Calu3 (cell line): ENCODE results near the gene RLBP1. TPM values are rescaled to one million over a fixed set of nuclear protein-coding genes. Genes with fewer than 3 reads are reported as not detected.

Experiments used
- BruUV-seq: library from RNA; stranded (reverse); fragments of 400-500 nt; replicated peaks from 2 replicates; lab custom pipeline; 2021; lab: Mats Ljungman, UMichigan
- CTCF ChIA-PET: fragments of 300-600 bp; sonication (Branson Sonifier 250); formaldehyde crosslinking; loops from one replicate; lab custom pipeline; 2022; ENCODE audit warnings: antibody characterized with exemption; lab: Charles Lee
- DNase-seq: peaks from one replicate; pipeline ENCODE4 v3.0.0; 2022
- H3K27ac Mint-ChIP-seq: one replicate; pipeline ENCODE4 v1.8.0; 2022; ENCODE audit warnings: mixed read lengths; ENCODE audit not compliant: unreplicated experiment
- H3K27me3 Mint-ChIP-seq: one replicate; pipeline ENCODE4 v1.8.0; 2022; ENCODE audit warnings: mixed read lengths; ENCODE audit not compliant: unreplicated experiment
- H3K36me3 Mint-ChIP-seq: one replicate; pipeline ENCODE4 v1.8.0; 2022; ENCODE audit warnings: mild to moderate bottlenecking, moderate library complexity, mixed read lengths; ENCODE audit not compliant: insufficient read depth, unreplicated experiment
- H3K4me1 Mint-ChIP-seq: one replicate; pipeline ENCODE4 v1.8.0; 2022; ENCODE audit warnings: mild to moderate bottlenecking, low read depth, mixed read lengths; ENCODE audit not compliant: unreplicated experiment
- H3K4me3 Mint-ChIP-seq: one replicate; pipeline ENCODE4 v1.8.0; 2022; ENCODE audit warnings: mild to moderate bottlenecking, low read depth, moderate library complexity, mixed read lengths; ENCODE audit not compliant: unreplicated experiment
- H3K9me3 Mint-ChIP-seq: one replicate; pipeline ENCODE4 v1.8.0; 2022; ENCODE audit warnings: low read depth, mixed read lengths; ENCODE audit not compliant: unreplicated experiment
- CTCF ChIP-seq: fragments of 200-600 bp; IDR thresholded peaks from one replicate; pipeline ENCODE4 v1.8.0; 2022; ENCODE audit warnings: antibody characterized with exemption; ENCODE audit not compliant: unreplicated experiment
- intact Hi-C: fragments of 100-400 bp; cut with micrococcal nuclease; formaldehyde crosslinking; loops from one replicate; pipeline ENCODE4 v1.10.0; 2022; ENCODE audit not compliant: unreplicated experiment
- total RNA-seq: library from RNA; stranded (reverse); gene quantifications from 2 replicates; pipeline ENCODE4 v1.2.3, GENCODE V29; 2022

The RLBP1 gene
- total RNA-seq, 1 experiment from 2014 or later, result not detected

GRCh38 chr15:89163271-89164055, 57.9 kb downstream of the RLBP1 start:
- CTCF ChIA-PET, result no interaction called here
- H3K27me3 Mint-ChIP-seq, result no peaks in the 10 kb centered on the region
- intact Hi-C loops, result loop anchor here (2.0 kb wide), 1 partner anchor 13 kb away; no protein-coding TSS in a partner anchor

GRCh38 chr15:89161666-89162065, 59.7 kb downstream of the RLBP1 start:
- CTCF ChIA-PET, result no interaction called here
- Mint-ChIP-seq H3K27me3 (no peaks in the 10 kb centered on the region), H3K36me3 (peaks cover 24% of the 10 kb centered on the region), H3K4me1 (peaks cover 34% of the 10 kb centered on the region), H3K27ac (no peak overlapping the region), H3K9me3 (no peaks in the 10 kb centered on the region), H3K4me3 (no peak overlapping the region)
- no peak for TF ChIP-seq CTCF
- intact Hi-C loops, result no loop called here
- DNase-seq, result no peak
- BruUV-seq, result no TSS peak

More at GRCh38 chr15:89163271-89164055, 57.9 kb downstream of the RLBP1 start:
- peaks cover 52% of the 10 kb centered on the region for H3K4me1 Mint-ChIP-seq
- DNase-seq, result no peak
- H3K9me3 Mint-ChIP-seq, result no peaks in the 10 kb centered on the region
- no peak for TF ChIP-seq CTCF
- H3K27ac Mint-ChIP-seq, result no peak overlapping the region
- H3K4me3 Mint-ChIP-seq, result no peak overlapping the region
- no TSS peak for BruUV-seq
- peaks cover 23% of the 10 kb centered on the region for H3K36me3 Mint-ChIP-seq

Other genes with a start within 250 kb of the RLBP1 start
- gene ABHD2, start 133.1 kb downstream of the RLBP1 start, total RNA-seq, result 300 and 353 TPM in 2 replicates
- gene FANCI, start 22.4 kb upstream of the RLBP1 start, total RNA-seq, result 138 and 140 TPM in 2 replicates
- gene POLG, start 113.2 kb upstream of the RLBP1 start, total RNA-seq, result 83.6 and 92.3 TPM in 2 replicates